ENCODE measurements around the gene RNF17. TPM values are rescaled to one million over a fixed set of nuclear protein-coding genes. Genes with fewer than 3 reads are reported as not detected.

Gene RNF17
- total RNA-seq, 2 experiments from 2014 or later, result 0.25 to 0.28 TPM

DNA sequence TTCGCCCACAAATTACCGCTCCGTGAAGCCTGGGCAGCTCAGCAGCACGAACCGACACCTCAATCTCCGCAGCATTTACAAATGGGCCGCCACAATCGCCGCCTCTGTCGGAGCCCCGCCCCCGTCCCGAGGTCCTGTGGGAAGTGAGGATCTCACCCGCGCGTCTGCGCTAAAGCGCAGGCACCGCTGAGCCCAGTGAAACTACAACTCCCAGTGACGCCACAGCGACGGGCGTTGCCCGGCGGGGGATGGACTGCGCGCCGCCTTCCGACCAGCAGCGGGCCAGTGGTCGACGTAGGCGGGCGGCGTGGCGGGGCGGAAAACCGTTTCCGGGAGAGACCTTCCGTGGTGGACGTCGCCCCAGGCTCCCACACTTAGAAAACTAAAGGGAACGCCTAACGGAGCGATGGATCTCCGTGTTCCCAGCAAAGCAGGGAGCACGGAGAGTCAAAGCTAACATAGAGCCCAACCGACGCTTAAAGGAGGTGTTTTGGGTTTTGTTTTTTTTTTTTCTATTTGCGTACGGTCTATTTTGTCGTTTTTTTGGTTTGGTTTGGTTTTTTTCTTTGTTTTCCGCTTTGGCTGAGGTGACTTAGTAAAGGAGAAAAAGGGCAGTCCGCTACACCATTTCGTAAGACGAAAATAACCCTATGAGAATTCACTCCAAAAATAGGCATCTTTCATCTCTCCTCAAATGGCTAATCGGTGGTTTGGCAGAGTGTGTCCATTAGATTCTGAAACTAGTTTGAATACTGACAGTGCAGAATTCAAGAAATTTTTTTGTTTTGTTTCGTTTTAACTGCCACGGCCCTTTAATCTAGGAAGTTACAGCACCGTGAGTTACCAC, 159.0 kb downstream of the RNF17 start:
- peaks cover 18% of the 10 kb centered on the region for H3K4me1 Mint-ChIP-seq (ENCODE audit: low read depth)
- POLR2A ChIA-PET, result interaction anchor here (0.7 kb wide), 1 partner anchor 176 kb away, joined by 3 read pairs; no protein-coding TSS in a partner anchor
- no peaks in the 10 kb centered on the region for H3K36me3 ChIP-seq (ENCODE audit: insufficient read depth, low read length)
- peak overlapping the region; percentile 91 for H3K4me3 Mint-ChIP-seq
- no peaks in the 10 kb centered on the region for H3K27me3 Mint-ChIP-seq
- H3K4me1 ChIP-seq (ENCODE audit: insufficient read depth, low read length), result peaks cover 5% of the 10 kb centered on the region
- H3K4me3 ChIP-seq (ENCODE audit: low read length), result peak overlapping the region; percentile 91
- CTCF ChIA-PET, result no interaction called here
- intact Hi-C loops (cut with DNase I, micrococcal nuclease), result loop anchor here (1.0 to 10.0 kb wide), 6 partner anchors 214 to 1548 kb away; partner anchors contain the start of genes CDK8 (in 1 of the 2) and NUP58 (in 1 of the 2)
- no peaks in the 10 kb centered on the region for H3K9me3 ChIP-seq (ENCODE audit: control insufficient read depth in 1 of 2, insufficient read depth in 1 of 2, low read length in 2 of 2)
- H3K36me3 Mint-ChIP-seq (ENCODE audit: low read depth), result peaks cover 14% of the 10 kb centered on the region
- TF ChIP-seq, protein P1, sequence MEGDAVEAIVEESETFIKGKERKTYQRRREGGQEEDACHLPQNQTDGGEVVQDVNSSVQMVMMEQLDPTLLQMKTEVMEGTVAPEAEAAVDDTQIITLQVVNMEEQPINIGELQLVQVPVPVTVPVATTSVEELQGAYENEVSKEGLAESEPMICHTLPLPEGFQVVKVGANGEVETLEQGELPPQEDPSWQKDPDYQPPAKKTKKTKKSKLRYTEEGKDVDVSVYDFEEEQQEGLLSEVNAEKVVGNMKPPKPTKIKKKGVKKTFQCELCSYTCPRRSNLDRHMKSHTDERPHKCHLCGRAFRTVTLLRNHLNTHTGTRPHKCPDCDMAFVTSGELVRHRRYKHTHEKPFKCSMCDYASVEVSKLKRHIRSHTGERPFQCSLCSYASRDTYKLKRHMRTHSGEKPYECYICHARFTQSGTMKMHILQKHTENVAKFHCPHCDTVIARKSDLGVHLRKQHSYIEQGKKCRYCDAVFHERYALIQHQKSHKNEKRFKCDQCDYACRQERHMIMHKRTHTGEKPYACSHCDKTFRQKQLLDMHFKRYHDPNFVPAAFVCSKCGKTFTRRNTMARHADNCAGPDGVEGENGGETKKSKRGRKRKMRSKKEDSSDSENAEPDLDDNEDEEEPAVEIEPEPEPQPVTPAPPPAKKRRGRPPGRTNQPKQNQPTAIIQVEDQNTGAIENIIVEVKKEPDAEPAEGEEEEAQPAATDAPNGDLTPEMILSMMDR (IDR thresholded peaks at IDR 0.05), result no peak
- H3K27me3 ChIP-seq (ENCODE audit: control insufficient read depth in 1 of 2, insufficient read depth in 2 of 2, low read length in 2 of 2), result peaks cover 0 to under 1% of the 10 kb centered on the region in 2 experiments
- peak; percentile 98 for ATAC-seq (ENCODE audit: poor library complexity)
- peak overlapping the region; percentile 70 to 93 for H3K27ac ChIP-seq (ENCODE audit: low read depth in 1 of 2, low read length in 2 of 2)
- no peaks in the 10 kb centered on the region for H3K9me3 Mint-ChIP-seq
- H3K27ac Mint-ChIP-seq, result peak overlapping the region; percentile 90
- DNase-seq, result peak; percentile 84 to 97 (median 90)

DNA sequence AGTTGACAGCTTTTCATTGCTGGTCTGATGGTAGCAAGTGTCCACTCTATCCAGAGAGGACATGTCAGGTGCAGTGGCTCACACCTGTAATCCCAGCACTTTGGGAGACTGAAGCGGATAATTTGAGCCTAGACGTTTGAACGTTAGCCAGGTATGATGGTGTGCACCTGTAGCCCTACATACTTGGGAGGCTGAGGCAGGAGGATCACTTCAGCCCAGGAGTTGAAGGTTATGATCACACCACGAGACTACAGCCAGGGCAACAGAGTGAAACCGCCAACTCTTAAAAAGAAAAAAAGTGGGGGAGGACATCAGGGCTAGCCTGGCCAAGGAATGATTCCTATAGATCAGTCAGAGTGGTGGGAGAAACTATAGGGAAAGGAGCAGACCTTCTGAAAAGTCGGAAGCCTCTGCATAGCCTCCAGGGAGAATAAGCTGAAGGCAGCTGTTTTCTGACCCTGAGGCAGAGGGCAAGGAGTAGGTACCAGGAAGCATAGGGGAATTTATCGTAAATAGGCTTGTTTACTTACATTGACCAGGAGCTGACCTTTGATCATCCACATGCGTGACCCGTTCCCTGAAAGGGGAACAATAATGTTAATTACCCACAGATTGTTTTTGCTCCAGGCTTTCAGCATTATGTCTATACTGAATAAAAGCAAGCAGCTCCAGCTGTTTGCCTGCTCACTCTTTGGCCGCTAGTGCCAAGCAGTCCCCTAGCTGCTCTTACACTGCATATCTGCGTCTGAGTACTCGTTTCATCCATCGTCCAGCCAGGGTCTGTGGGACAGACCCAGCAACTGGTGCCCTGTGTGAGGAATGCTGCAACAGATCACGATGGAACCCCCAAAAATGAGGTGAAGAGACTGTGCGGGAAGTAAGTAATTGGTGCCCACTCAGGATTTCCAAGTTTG, 161.6 kb downstream of the RNF17 start:
- no peaks in the 10 kb centered on the region for H3K36me3 ChIP-seq (ENCODE audit: insufficient read depth, low read length)
- ChIA-PET POLR2A (no interaction called here), CTCF (interaction anchor here (0.6 kb wide), 1 partner anchor 1261 kb away, joined by 3 read pairs; no protein-coding TSS in a partner anchor)
- no peak for ATAC-seq (ENCODE audit: poor library complexity)
- Mint-ChIP-seq H3K9me3 (no peaks in the 10 kb centered on the region), H3K4me1 (ENCODE audit: low read depth) (peaks cover 18% of the 10 kb centered on the region), H3K27me3 (peaks cover 4% of the 10 kb centered on the region), H3K36me3 (ENCODE audit: low read depth) (peaks cover 14% of the 10 kb centered on the region), H3K4me3 (peak overlapping the region; percentile 13), H3K27ac (no peak overlapping the region)
- H3K4me3 ChIP-seq (ENCODE audit: low read length), result no peak overlapping the region
- intact Hi-C loops (cut with DNase I, micrococcal nuclease), result loop anchor here (10.0 kb wide), 3 partner anchors 671 to 1551 kb away; partner anchors contain the start of gene CDK8 (in 1 of the 2)
- TF ChIP-seq, protein P1 (IDR thresholded peaks at IDR 0.05), result no peak
- no peak overlapping the region for H3K27ac ChIP-seq (ENCODE audit: low read depth in 1 of 2, low read length in 2 of 2)
- H3K9me3 ChIP-seq (ENCODE audit: control insufficient read depth in 1 of 2, insufficient read depth in 1 of 2, low read length in 2 of 2), result no peaks in the 10 kb centered on the region
- H3K4me1 ChIP-seq (ENCODE audit: insufficient read depth, low read length), result peaks cover 5% of the 10 kb centered on the region
- no peak for DNase-seq
- H3K27me3 ChIP-seq (ENCODE audit: control insufficient read depth in 1 of 2, insufficient read depth in 2 of 2, low read length in 2 of 2), result peaks cover 4% of the 10 kb centered on the region in 2 experiments

DNA sequence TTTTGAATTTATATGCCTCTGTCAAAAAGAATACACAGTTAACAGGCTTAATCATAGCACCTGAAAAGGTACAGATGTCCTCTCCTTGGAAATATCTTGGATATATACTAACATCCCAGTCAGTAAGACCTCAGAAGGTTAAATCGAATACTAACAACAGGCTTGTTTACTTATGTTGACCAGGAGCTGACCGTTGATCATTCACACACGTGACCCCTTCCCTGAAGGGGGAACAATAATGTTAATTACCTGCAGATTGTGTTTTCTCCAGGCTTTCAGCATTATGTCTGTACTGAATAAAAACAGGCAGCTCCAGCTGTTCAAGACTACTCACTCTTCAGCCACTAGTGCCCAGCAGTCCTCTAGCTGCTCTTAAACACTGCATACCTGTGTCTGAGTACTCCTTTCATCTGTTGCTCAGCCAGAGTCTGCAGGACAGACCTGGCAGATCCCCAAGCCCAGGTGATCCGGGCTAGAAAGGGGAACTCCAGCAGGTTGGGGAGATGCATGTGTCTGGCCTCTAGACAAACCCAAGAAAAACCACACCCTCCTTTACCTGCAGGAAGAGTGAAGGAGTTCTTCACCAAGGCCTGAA, 163.9 kb downstream of the RNF17 start:
- Histone ChIP-seq H3K27ac (ENCODE audit: low read depth in 1 of 2, low read length in 2 of 2) (no peak overlapping the region), H3K9me3 (ENCODE audit: control insufficient read depth in 1 of 2, insufficient read depth in 1 of 2, low read length in 2 of 2) (no peaks in the 10 kb centered on the region), H3K36me3 (ENCODE audit: insufficient read depth, low read length) (no peaks in the 10 kb centered on the region), H3K4me3 (ENCODE audit: low read length) (no peak overlapping the region), H3K4me1 (ENCODE audit: insufficient read depth, low read length) (peaks cover 4% of the 10 kb centered on the region), H3K27me3 (ENCODE audit: control insufficient read depth in 1 of 2, insufficient read depth in 2 of 2, low read length in 2 of 2) (peaks cover 10 to 23% of the 10 kb centered on the region in 2 experiments)
- TF ChIP-seq, protein P1 (IDR thresholded peaks at IDR 0.05), result no peak
- intact Hi-C loops (cut with DNase I, micrococcal nuclease), result loop anchor here (10.0 kb wide), 3 partner anchors 673 to 1553 kb away; partner anchors contain the start of gene CDK8 (in 1 of the 2)
- DNase-seq (no peak), ATAC-seq (ENCODE audit: poor library complexity) (no peak)
- Mint-ChIP-seq H3K27me3 (peaks cover 24% of the 10 kb centered on the region), H3K4me1 (ENCODE audit: low read depth) (peaks cover 4% of the 10 kb centered on the region), H3K36me3 (ENCODE audit: low read depth) (peaks cover 5% of the 10 kb centered on the region), H3K4me3 (no peak overlapping the region), H3K27ac (no peak overlapping the region), H3K9me3 (no peaks in the 10 kb centered on the region)
- CTCF ChIA-PET, result no interaction called here
- POLR2A ChIA-PET, result no interaction called here

Measured in CD4-positive, alpha-beta T cell (primary cell).